ENCODE measurements around the gene ECM2. TPM values are rescaled to one million over a fixed set of nuclear protein-coding genes. Genes with fewer than 3 reads are reported as not detected.
A peak's percentile ranks its signal among the peaks of the same experiment; 100 is the strongest.

Gene ECM2
- total RNA-seq, 2 donors from 2014 or later: 63.6 to 78.7 TPM

GRCh38 chr9:92507496-92507895 is 28.3 kb downstream of the ECM2 start:
- DNase-seq (ENCODE audit: low spot score) (no peak), ATAC-seq (ENCODE audit: insufficient number of reproducible peaks, low FRiP score, low read depth) (no peak)
- H3K4me1 ChIP-seq (ENCODE audit: control insufficient read depth in 1 of 2, low read depth in 2 of 2): peaks cover 34 to 78% of the 10 kb centered on the region in 2 donors
- H3K4me3 ChIP-seq: no peak overlapping the region
- H3K27ac ChIP-seq: peak overlapping the region; percentile 89 to 95
- no peak for TF ChIP-seq CTCF (IDR thresholded peaks at IDR 0.05)
- H3K9me3 ChIP-seq: no peaks in the 10 kb centered on the region
- no peaks in the 10 kb centered on the region for H3K36me3 ChIP-seq
- no peaks in the 10 kb centered on the region for H3K27me3 ChIP-seq (replicated peaks; ENCODE audit: insufficient read depth)

GRCh38 chr9:92507005-92507404 is 28.8 kb downstream of the ECM2 start:
- H3K36me3 ChIP-seq: no peaks in the 10 kb centered on the region
- no peak for TF ChIP-seq CTCF (IDR thresholded peaks at IDR 0.05)
- no peak overlapping the region for H3K4me3 ChIP-seq
- H3K4me1 ChIP-seq (ENCODE audit: control insufficient read depth in 1 of 2, low read depth in 2 of 2): peaks cover 36 to 78% of the 10 kb centered on the region in 2 donors
- DNase-seq (ENCODE audit: low spot score) (no peak), ATAC-seq (ENCODE audit: insufficient number of reproducible peaks, low FRiP score, low read depth) (no peak)
- H3K27me3 ChIP-seq (replicated peaks; ENCODE audit: insufficient read depth): no peaks in the 10 kb centered on the region
- H3K9me3 ChIP-seq: no peaks in the 10 kb centered on the region
- H3K27ac ChIP-seq: peak overlapping the region; percentile 89 to 95

GRCh38 chr9:92506184-92506857 is 29.5 kb downstream of the ECM2 start:
- DNase-seq (ENCODE audit: low spot score): peak; percentile 70
- no peaks in the 10 kb centered on the region for H3K36me3 ChIP-seq
- H3K4me3 ChIP-seq: peak overlapping the region; percentile 11
- no peaks in the 10 kb centered on the region for H3K9me3 ChIP-seq
- peak; percentile 75 for ATAC-seq (ENCODE audit: insufficient number of reproducible peaks, low FRiP score, low read depth)
- H3K27me3 ChIP-seq (replicated peaks; ENCODE audit: insufficient read depth): no peaks in the 10 kb centered on the region
- peaks cover 42 to 79% of the 10 kb centered on the region in 2 donors for H3K4me1 ChIP-seq (ENCODE audit: control insufficient read depth in 1 of 2, low read depth in 2 of 2)
- no peak for TF ChIP-seq CTCF (IDR thresholded peaks at IDR 0.05)
- H3K27ac ChIP-seq: peak overlapping the region; percentile 89 to 95

- peak overlapping the region; percentile 89 to 95 for H3K27ac ChIP-seq
Observed at GRCh38 chr9:92504881-92505280, 30.9 kb downstream of the ECM2 start.

GRCh38 chr9:92503156-92503555 is 32.6 kb downstream of the ECM2 start:
- H3K36me3 ChIP-seq: no peaks in the 10 kb centered on the region
- TF ChIP-seq CTCF (IDR thresholded peaks at IDR 0.05): no peak
- no peak overlapping the region for H3K4me3 ChIP-seq
- no peaks in the 10 kb centered on the region for H3K27me3 ChIP-seq (replicated peaks; ENCODE audit: insufficient read depth)
- no peaks in the 10 kb centered on the region for H3K9me3 ChIP-seq
- no peak for DNase-seq (ENCODE audit: low spot score)
- peaks cover 42 to 76% of the 10 kb centered on the region in 2 donors for H3K4me1 ChIP-seq (ENCODE audit: control insufficient read depth in 1 of 2, low read depth in 2 of 2)
- no peak for ATAC-seq (ENCODE audit: insufficient number of reproducible peaks, low FRiP score, low read depth)
- peak overlapping the region in 1 of 2 donors; percentile 70 for H3K27ac ChIP-seq

More at GRCh38 chr9:92504881-92505280, 30.9 kb downstream of the ECM2 start:
- Histone ChIP-seq H3K4me1 (ENCODE audit: control insufficient read depth in 1 of 2, low read depth in 2 of 2) (peaks cover 45 to 88% of the 10 kb centered on the region in 2 donors), H3K4me3 (no peak overlapping the region), H3K36me3 (no peaks in the 10 kb centered on the region), H3K27me3 (replicated peaks; ENCODE audit: insufficient read depth) (no peaks in the 10 kb centered on the region), H3K9me3 (no peaks in the 10 kb centered on the region)
- no peak for DNase-seq (ENCODE audit: low spot score)
- ATAC-seq (ENCODE audit: insufficient number of reproducible peaks, low FRiP score, low read depth): no peak
- no peak for TF ChIP-seq CTCF (IDR thresholded peaks at IDR 0.05)
